GM23248 (cell line): ENCODE data around the gene CYP4A22. TPM values are rescaled to one million over a fixed set of nuclear protein-coding genes. Genes with fewer than 3 reads are reported as not detected.

Experiments used
- DNase-seq: peaks from one replicate; pipeline ENCODE4 v3.0.0-alpha.2; 2015
- H2AFZ ChIP-seq: fragments of 200-600 bp; sonication (generic); 2 replicates; pipeline ENCODE4 v1.6.1; 2016; ENCODE audit warnings: antibody characterized with exemption
- H3F3A ChIP-seq: fragments of 200-600 bp; sonication (generic); 2 replicates; pipeline ENCODE4 v1.6.1; 2016; ENCODE audit warnings: mild to moderate bottlenecking, antibody characterized with exemption, mixed run types; ENCODE audit not compliant: insufficient read depth
- H3K27ac ChIP-seq: fragments of 200-600 bp; sonication (generic); 2 replicates; pipeline ENCODE4 v1.5.1; 2016; ENCODE audit warnings: mild to moderate bottlenecking
- H3K27me3 ChIP-seq: fragments of 200-600 bp; sonication (generic); replicated peaks from 2 replicates; pipeline ENCODE4 v1.6.1; 2016; ENCODE audit warnings: mild to moderate bottlenecking; ENCODE audit not compliant: insufficient read depth
- H3K36me3 ChIP-seq: fragments of 200-600 bp; sonication (generic); 2 replicates; pipeline ENCODE4 v1.6.1; 2016; ENCODE audit warnings: low read depth, mild to moderate bottlenecking
- H3K4me1 ChIP-seq: fragments of 200-600 bp; sonication (generic); 2 replicates; pipeline ENCODE4 v1.6.1; 2016; ENCODE audit warnings: mild to moderate bottlenecking; ENCODE audit not compliant: insufficient read depth
- H3K4me2 ChIP-seq: fragments of 200-600 bp; sonication (generic); one replicate; pipeline ENCODE4 v1.6.1; 2016; ENCODE audit warnings: mild to moderate bottlenecking; ENCODE audit not compliant: unreplicated experiment
- H3K4me3 ChIP-seq: fragments of 200-600 bp; sonication (generic); 2 replicates; pipeline ENCODE4 v1.5.1; 2016; ENCODE audit warnings: mild to moderate bottlenecking
- H3K79me2 ChIP-seq: fragments of 200-600 bp; sonication (generic); 2 replicates; pipeline ENCODE4 v1.6.1; 2016; ENCODE audit warnings: mild to moderate bottlenecking; ENCODE audit not compliant: insufficient read depth
- H3K9ac ChIP-seq: fragments of 200-600 bp; sonication (generic); 2 replicates; pipeline ENCODE4 v1.6.1; 2016; ENCODE audit warnings: mild to moderate bottlenecking
- H3K9me2 ChIP-seq: fragments of 200-600 bp; sonication (generic); 2 replicates; pipeline ENCODE4 v1.6.1; 2016; ENCODE audit warnings: mixed run types, mild to moderate bottlenecking, moderate library complexity; ENCODE audit not compliant: insufficient read depth
- H3K9me3 ChIP-seq: fragments of 200-600 bp; sonication (generic); one replicate; pipeline ENCODE4 v1.6.1; 2017; ENCODE audit warnings: low read depth
- H4K20me1 ChIP-seq: fragments of 200-600 bp; sonication (generic); 2 replicates; pipeline ENCODE4 v1.6.0; 2016; ENCODE audit not compliant: insufficient read depth
- EZH2 ChIP-seq: fragments of 200-600 bp; sonication (generic); IDR thresholded peaks from 2 replicates; pipeline ENCODE4 v1.6.1; 2018; ENCODE audit warnings: antibody characterized with exemption, mild to moderate bottlenecking; ENCODE audit not compliant: insufficient read depth, poor library complexity, severe bottlenecking
- EZH2phosphoT487 ChIP-seq: fragments of 200-600 bp; sonication (generic); IDR thresholded peaks from 2 replicates; pipeline ENCODE4 v1.6.1; 2018; ENCODE audit warnings: antibody characterized with exemption, moderate library complexity, mild to moderate bottlenecking, low read depth; ENCODE audit not compliant: insufficient read depth
- WGBS, 2 experiments: methylation state at CpG; one replicate each; pipeline ENCODE4 v1.1.6; 2015 to 2017; ENCODE audit warnings: low lambda C conversion rate in 2 of 2, low coverage in 1 of 2; ENCODE audit errors: missing lambda C conversion rate in 2 of 2; 5-methylcytosine and 5-hydroxymethylcytosine counted together
- in situ Hi-C: fragments of 300-500 bp; cut with MboI; formaldehyde crosslinking; loops from 2 replicates; pipeline ENCODE4 v1.15.0; 2020
- polyA plus RNA-seq: library from polyadenylated mRNA; unstranded; fragments of >200 nt; fragmentation: Nextera tagmentation; extraction: Ambion mirVana; gene quantifications from 2 replicates; pipeline ENCODE4 v1.2.1, GENCODE V29; 2016
- total RNA-seq: library from RNA; depleted of rRNA; stranded (reverse); fragments of >200 nt; shearing (Covaris generic); gene quantifications from 2 replicates; pipeline ENCODE4 v1.2.3, GENCODE V29; 2014

Gene CYP4A22
- total and polyA plus RNA-seq, 2 experiments from 2014 or later, result not detected

GRCh38 chr1:47175227-47175934 lies 38.1 kb downstream of the CYP4A22 start:
- no peaks in the 10 kb centered on the region for H3K79me2 ChIP-seq
- no peak for TF ChIP-seq EZH2
- TF ChIP-seq EZH2phosphoT487, result no peak
- no peaks in the 10 kb centered on the region for H3K36me3 ChIP-seq
- in situ Hi-C loops, result no loop called here
- H3K9me2 ChIP-seq, result no peaks in the 10 kb centered on the region
- H3K4me1 ChIP-seq, result no peaks in the 10 kb centered on the region
- peak overlapping the region; percentile 92 for H3K4me2 ChIP-seq
- 0 out of 2 replicates have a peak, but pooled peaks cover 5% of the 10 kb centered on the region for H3K27me3 ChIP-seq
- no peak overlapping the region for H3K27ac ChIP-seq
- DNase-seq, result peak; percentile 77
- H2AFZ ChIP-seq, result no peak overlapping the region; the same call in 1 of the 2 replicates
- 6 to 7% methylated on average over 11 of the region's 11 CpGs for WGBS, 2 experiments
- peak overlapping the region; percentile 46; the same call in 1 of the 2 replicates for H3K4me3 ChIP-seq
- no peaks in the 10 kb centered on the region for H3K9me3 ChIP-seq
- H4K20me1 ChIP-seq, result no peaks in the 10 kb centered on the region
- H3F3A ChIP-seq, result 0 out of 2 replicates have a peak, but pooled peaks cover 3% of the 10 kb centered on the region
- H3K9ac ChIP-seq, result no peak overlapping the region

- Histone ChIP-seq H3K79me2 (no peaks in the 10 kb centered on the region), H3K27me3 (0 out of 2 replicates have a peak, but pooled peaks cover 5% of the 10 kb centered on the region), H3K9ac (no peak overlapping the region), H2AFZ (no peak overlapping the region), H3K36me3 (no peaks in the 10 kb centered on the region), H4K20me1 (no peaks in the 10 kb centered on the region), H3F3A (0 out of 2 replicates have a peak, but pooled peaks cover 3% of the 10 kb centered on the region), H3K9me2 (no peaks in the 10 kb centered on the region), H3K9me3 (no peaks in the 10 kb centered on the region), H3K4me3 (no peak overlapping the region), H3K4me2 (no peak overlapping the region), H3K4me1 (no peaks in the 10 kb centered on the region), H3K27ac (no peak overlapping the region)
- no peak for DNase-seq
- WGBS, 2 experiments, result 69 to 80% methylated on average over 6 of the region's 6 CpGs
- in situ Hi-C loops, result no loop called here
- TF ChIP-seq EZH2 (no peak), EZH2phosphoT487 (no peak)
Measured at GRCh38 chr1:47178020-47178419, 40.8 kb downstream of the CYP4A22 start.

GRCh38 chr1:47178654-47179016 lies 41.4 kb downstream of the CYP4A22 start:
- in situ Hi-C loops, result no loop called here
- H3K79me2 ChIP-seq, result no peaks in the 10 kb centered on the region
- 83 to 89% methylated on average over 8 of the region's 8 CpGs for WGBS, 2 experiments
- peak overlapping the region; percentile 100 for H3K4me2 ChIP-seq
- H3K4me1 ChIP-seq, result no peaks in the 10 kb centered on the region
- H2AFZ ChIP-seq, result peak overlapping the region; percentile 100
- peak overlapping the region; percentile 73 for H3K9ac ChIP-seq
- H3K9me3 ChIP-seq, result no peaks in the 10 kb centered on the region
- no peak for TF ChIP-seq EZH2
- TF ChIP-seq EZH2phosphoT487, result no peak
- no peak overlapping the region for H3K27ac ChIP-seq
- H3K4me3 ChIP-seq, result peak overlapping the region; percentile 87
- H3K9me2 ChIP-seq, result no peaks in the 10 kb centered on the region
- no peaks in the 10 kb centered on the region for H4K20me1 ChIP-seq
- H3F3A ChIP-seq, result 0 out of 2 replicates have a peak, but pooled peaks cover 3% of the 10 kb centered on the region
- no peaks in the 10 kb centered on the region for H3K36me3 ChIP-seq
- H3K27me3 ChIP-seq, result 0 out of 2 replicates have a peak, but pooled peaks cover 5% of the 10 kb centered on the region
- DNase-seq, result no peak

DNA sequence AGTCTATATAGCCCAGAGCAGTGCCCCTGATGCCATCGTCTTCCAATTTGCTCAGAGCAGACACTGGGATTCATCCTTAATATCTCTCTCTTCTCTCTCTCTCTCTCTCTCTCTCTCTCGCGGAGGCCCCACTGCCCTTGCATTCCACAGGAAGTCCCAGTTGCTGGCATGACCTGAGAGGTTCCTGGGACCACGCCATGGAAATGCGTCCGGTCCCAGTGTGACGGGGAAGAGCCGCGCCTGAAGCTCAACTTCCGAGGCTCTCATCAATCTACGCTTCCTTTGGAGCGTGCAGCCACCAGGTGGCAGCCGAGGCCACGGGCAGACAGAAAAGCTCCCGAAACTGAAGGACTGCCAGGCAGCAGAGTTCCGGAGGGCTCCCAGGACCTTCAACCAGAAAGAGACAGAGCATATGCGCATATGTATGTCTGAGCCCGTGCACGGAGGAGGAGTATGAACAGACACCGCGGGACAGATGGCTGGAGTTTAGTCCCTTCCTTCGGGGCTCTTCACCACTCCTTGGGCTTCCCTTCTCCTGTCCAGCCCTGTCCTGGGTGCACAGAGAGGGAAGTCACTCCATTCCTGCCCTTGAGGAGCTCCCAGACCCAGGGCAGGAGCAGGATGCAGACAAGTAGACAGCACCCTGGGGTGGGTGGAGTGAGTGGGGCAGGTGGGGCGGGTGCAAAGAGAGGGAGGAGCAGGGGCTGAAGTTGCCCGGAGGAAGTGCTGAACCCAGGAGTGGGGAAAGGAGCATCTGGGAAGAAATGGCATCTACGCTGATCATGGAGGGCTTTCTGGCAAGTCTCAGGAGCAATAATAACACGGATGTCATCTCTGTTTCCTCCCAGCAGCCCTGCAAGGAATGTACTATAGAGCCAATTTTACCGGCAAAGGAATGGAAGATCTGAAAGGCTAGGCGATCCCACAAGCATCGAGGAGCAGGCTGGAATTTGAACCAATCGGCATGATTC lies 42.1 kb downstream of the CYP4A22 start:
- peak; percentile 97 for DNase-seq
- in situ Hi-C loops, result no loop called here
- H3K27ac ChIP-seq, result peak overlapping the region; percentile 51
- WGBS, 2 experiments, result 1 to 3% methylated on average over 29 to 30 of the region's 30 CpGs
- H3K9me3 ChIP-seq, result no peaks in the 10 kb centered on the region
- no peaks in the 10 kb centered on the region for H3K79me2 ChIP-seq
- H3K9me2 ChIP-seq, result no peaks in the 10 kb centered on the region
- no peaks in the 10 kb centered on the region for H3K36me3 ChIP-seq
- 0 out of 2 replicates have a peak, but pooled peaks cover 3% of the 10 kb centered on the region for H3F3A ChIP-seq
- peak overlapping the region; percentile 87 for H3K4me3 ChIP-seq
- TF ChIP-seq EZH2 (no peak), EZH2phosphoT487 (no peak)
- H2AFZ ChIP-seq, result peak overlapping the region; percentile 100
- 0 out of 2 replicates have a peak, but pooled peaks cover 5% of the 10 kb centered on the region for H3K27me3 ChIP-seq
- peak overlapping the region; percentile 73 for H3K9ac ChIP-seq
- no peaks in the 10 kb centered on the region for H3K4me1 ChIP-seq
- peak overlapping the region; percentile 100 for H3K4me2 ChIP-seq
- H4K20me1 ChIP-seq, result no peaks in the 10 kb centered on the region
